Measurements from ENCODE around the gene STX3. TPM values are rescaled to one million over a fixed set of nuclear protein-coding genes. Genes with fewer than 3 reads are reported as not detected.

Gene STX3
- total and polyA plus RNA-seq, 8 donors = 12.1 to 21.5 (median 15.3) TPM

DNA sequence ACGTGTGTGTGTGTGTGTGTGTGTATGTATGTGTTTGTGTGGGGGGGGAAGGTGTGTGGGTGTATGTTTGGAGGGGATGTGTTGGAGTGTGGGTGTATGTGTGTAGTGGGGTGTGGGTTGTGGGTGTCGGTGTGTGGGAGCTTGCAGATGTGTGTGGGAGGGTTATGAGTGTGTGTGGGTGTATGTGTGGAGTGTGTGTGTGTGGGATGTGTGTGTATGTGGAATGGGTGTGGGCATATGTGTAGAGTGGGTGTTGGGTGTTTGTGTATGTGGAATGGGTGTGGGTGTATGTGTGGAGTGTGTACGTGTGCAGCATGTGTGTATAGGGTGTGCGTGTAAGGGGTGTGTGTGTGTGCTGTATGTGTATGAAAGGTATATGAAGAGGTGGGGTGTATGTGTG, 14.7 kb downstream of the STX3 start:
- Histone ChIP-seq H3K9me3 (no peaks in the 10 kb centered on the region), H3K4me1 (peaks cover 0 to 19% (median 15%) of the 10 kb centered on the region in 3 donors), H3K4me3 (no peak overlapping the region), H3K36me3 (peaks cover 0 to 4% (median 0%) of the 10 kb centered on the region in 3 donors), H3K27ac (no peak overlapping the region), H3K27me3 (no peaks in the 10 kb centered on the region)
- ATAC-seq (no peak), DNase-seq (no peak), FAIRE-seq (no peak)
- TF ChIP-seq, protein P1, sequence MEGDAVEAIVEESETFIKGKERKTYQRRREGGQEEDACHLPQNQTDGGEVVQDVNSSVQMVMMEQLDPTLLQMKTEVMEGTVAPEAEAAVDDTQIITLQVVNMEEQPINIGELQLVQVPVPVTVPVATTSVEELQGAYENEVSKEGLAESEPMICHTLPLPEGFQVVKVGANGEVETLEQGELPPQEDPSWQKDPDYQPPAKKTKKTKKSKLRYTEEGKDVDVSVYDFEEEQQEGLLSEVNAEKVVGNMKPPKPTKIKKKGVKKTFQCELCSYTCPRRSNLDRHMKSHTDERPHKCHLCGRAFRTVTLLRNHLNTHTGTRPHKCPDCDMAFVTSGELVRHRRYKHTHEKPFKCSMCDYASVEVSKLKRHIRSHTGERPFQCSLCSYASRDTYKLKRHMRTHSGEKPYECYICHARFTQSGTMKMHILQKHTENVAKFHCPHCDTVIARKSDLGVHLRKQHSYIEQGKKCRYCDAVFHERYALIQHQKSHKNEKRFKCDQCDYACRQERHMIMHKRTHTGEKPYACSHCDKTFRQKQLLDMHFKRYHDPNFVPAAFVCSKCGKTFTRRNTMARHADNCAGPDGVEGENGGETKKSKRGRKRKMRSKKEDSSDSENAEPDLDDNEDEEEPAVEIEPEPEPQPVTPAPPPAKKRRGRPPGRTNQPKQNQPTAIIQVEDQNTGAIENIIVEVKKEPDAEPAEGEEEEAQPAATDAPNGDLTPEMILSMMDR (IDR thresholded peaks at IDR 0.05) = no peak
- intact Hi-C loops (cut with DNase I) = no loop called here
- WGBS, 2 donors = 85 to 90% methylated on average over 4 of the region's 4 CpGs

DNA sequence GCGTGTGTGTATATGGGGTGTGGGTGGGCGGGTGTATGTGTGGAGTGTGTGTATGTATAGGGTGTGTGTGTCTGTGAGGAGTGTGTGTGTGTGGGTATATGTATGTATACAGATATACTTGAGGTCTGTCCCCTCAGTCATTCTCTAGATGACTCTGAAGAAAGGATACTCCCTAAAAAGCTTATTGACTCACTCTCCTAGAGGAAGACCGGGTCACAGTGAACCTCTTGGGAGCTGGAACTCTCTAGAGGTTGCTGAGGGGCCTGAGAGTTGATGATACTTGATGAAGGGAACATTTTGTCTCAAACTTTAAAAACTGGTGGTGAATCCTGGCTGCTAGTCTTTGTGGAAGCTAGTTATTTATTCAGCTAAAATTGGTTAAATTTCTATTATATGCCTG, 15.1 kb downstream of the STX3 start:
- no peak for FAIRE-seq
- intact Hi-C loops (cut with DNase I) = no loop called here
- no peak for DNase-seq
- TF ChIP-seq, protein P1 (IDR thresholded peaks at IDR 0.05) = no peak
- 96 to 99% methylated on average over 3 of the region's 3 CpGs for WGBS, 2 donors
- Histone ChIP-seq H3K27me3 (no peaks in the 10 kb centered on the region), H3K9me3 (no peaks in the 10 kb centered on the region), H3K27ac (no peak overlapping the region), H3K4me3 (no peak overlapping the region), H3K36me3 (peaks cover 0 to 7% (median 0%) of the 10 kb centered on the region in 3 donors), H3K4me1 (peaks cover 0 to 19% (median 15%) of the 10 kb centered on the region in 3 donors)
- no peak for ATAC-seq

DNA sequence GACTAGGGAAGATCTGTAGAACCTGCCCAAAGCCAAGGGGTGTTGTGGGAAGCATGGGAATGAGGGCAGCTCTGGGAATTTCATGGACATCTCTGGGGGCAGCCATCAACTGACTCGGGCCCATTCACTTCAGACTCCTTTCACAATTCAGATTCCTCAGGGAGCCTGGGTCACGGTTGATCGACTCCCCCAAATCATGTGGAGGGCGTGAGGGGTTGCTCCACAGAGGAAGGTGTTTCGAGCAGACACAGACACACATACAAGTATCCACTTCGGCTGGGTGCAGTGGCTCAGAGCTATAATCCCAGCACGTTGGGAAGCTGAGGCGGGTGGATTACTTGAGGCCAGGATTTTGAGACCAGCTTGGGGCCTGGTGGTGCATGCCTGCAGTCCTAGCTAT, 15.7 kb downstream of the STX3 start:
- FAIRE-seq = no peak
- peaks cover 0 to 7% (median 0%) of the 10 kb centered on the region in 3 donors for H3K36me3 ChIP-seq
- TF ChIP-seq, protein P1 (IDR thresholded peaks at IDR 0.05) = no peak
- H3K9me3 ChIP-seq = no peaks in the 10 kb centered on the region
- H3K27ac ChIP-seq = no peak overlapping the region
- no peaks in the 10 kb centered on the region for H3K27me3 ChIP-seq
- intact Hi-C loops (cut with DNase I) = no loop called here
- no peak for ATAC-seq
- peaks cover 0 to 19% (median 15%) of the 10 kb centered on the region in 3 donors for H3K4me1 ChIP-seq
- DNase-seq = no peak
- H3K4me3 ChIP-seq = no peak overlapping the region
- WGBS, 2 donors = 93 to 94% methylated on average over 8 of the region's 8 CpGs

DNA sequence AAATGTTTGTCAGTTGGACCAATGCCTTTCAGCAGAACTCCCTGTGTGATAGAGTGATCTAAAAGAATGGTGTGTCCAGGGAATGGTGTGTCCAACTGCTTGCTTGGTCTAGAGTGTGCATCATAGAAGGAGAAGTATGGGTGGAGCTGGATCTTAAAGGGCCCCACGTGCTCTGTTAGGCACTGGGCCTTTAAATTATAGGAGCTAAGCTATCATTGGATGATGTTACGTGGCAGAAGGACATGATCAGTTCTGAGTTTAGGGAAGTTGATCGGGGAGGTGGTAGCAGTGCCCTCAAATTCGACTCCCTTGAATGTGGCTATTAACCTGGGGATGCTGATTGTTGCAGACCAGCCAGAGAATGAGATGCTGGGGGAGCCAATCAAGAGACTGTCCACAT, 16.4 kb downstream of the STX3 start:
- H3K4me1 ChIP-seq = peaks cover 6 to 19% (median 18%) of the 10 kb centered on the region in 3 donors
- H3K9me3 ChIP-seq = no peaks in the 10 kb centered on the region
- 88 to 90% methylated on average over 4 of the region's 4 CpGs for WGBS, 2 donors
- no peak overlapping the region for H3K4me3 ChIP-seq
- FAIRE-seq (no peak), ATAC-seq (no peak), DNase-seq (no peak)
- TF ChIP-seq, protein P1 (IDR thresholded peaks at IDR 0.05) = no peak
- H3K27ac ChIP-seq = peak overlapping the region in 1 of 4 donors; percentile 50
- H3K27me3 ChIP-seq = no peaks in the 10 kb centered on the region
- intact Hi-C loops (cut with DNase I) = no loop called here
- peaks cover 0 to 7% (median 0%) of the 10 kb centered on the region in 3 donors for H3K36me3 ChIP-seq

DNA sequence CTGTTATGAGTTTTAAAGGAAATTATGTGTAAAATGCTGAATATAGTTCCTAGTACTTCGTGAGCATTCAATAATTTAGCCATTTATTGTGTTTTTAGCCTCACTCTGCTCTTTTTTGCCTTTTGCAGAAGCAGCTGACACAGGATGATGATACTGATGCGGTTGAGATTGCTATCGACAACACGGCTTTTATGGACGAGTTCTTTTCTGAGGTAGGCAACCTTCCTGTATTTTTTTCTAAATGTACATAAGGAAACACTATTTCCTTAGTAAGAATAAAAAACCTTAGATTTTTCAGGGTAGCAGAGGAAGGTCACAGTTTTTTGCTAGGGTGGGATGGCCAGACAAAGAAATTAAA, 17.9 kb downstream of the STX3 start:
- intact Hi-C loops (cut with DNase I) = no loop called here
- no peak overlapping the region for H3K27ac ChIP-seq
- ATAC-seq (no peak), DNase-seq (no peak), FAIRE-seq (no peak)
- TF ChIP-seq, protein P1 (IDR thresholded peaks at IDR 0.05) = no peak
- H3K36me3 ChIP-seq = peaks cover 0 to 7% (median 0%) of the 10 kb centered on the region in 3 donors
- no peaks in the 10 kb centered on the region for H3K9me3 ChIP-seq
- no peaks in the 10 kb centered on the region for H3K27me3 ChIP-seq
- WGBS, 2 donors = 91 to 92% methylated on average over 5 of the region's 5 CpGs
- peaks cover 11 to 21% (median 12%) of the 10 kb centered on the region in 3 donors for H3K4me1 ChIP-seq
- H3K4me3 ChIP-seq = no peak overlapping the region
